ENCODE data around the gene IRX3.

The IRX3 gene

GRCh38 chr16:54286366-54287130 lies at the start of gene IRX3:
Gene IRX3, minus strand, starts transcription at chr16:54286787. Its CDS starts 737 bp downstream, at chr16:54286050.
- no peak for DNase-seq

GRCh38 chr16:54335230-54335629 lies 48.6 kb upstream of the IRX3 start:
- DNase-seq: no peak

GRCh38 chr16:54334208-54334607 lies 47.6 kb upstream of the IRX3 start:
- no peak for DNase-seq

- no peak for DNase-seq
Observed at GRCh38 chr16:54331241-54332002, 44.8 kb upstream of the IRX3 start.

- DNase-seq: no peak
Observed at GRCh38 chr16:54327609-54328008, 41.0 kb upstream of the IRX3 start.

- DNase-seq: no peak
Observed at GRCh38 chr16:54326266-54326662, 39.7 kb upstream of the IRX3 start.

- no peak for DNase-seq
Observed at GRCh38 chr16:54325616-54326265, 39.2 kb upstream of the IRX3 start.

- no peak for DNase-seq
Observed at GRCh38 chr16:54324716-54325115, 38.1 kb upstream of the IRX3 start.

GRCh38 chr16:54320697-54321340 lies 34.2 kb upstream of the IRX3 start:
- DNase-seq: no peak

- DNase-seq: no peak
Observed at GRCh38 chr16:54318941-54319340, 32.4 kb upstream of the IRX3 start.

- no peak for DNase-seq
Observed at GRCh38 chr16:54317101-54317611, 30.6 kb upstream of the IRX3 start.

GRCh38 chr16:54316095-54316889 lies 29.7 kb upstream of the IRX3 start:
- DNase-seq: no peak

GRCh38 chr16:54313789-54314188 lies 27.2 kb upstream of the IRX3 start:
- no peak for DNase-seq

GRCh38 chr16:54312502-54312991 lies 26.0 kb upstream of the IRX3 start:
- DNase-seq: no peak

- no peak for DNase-seq
Observed at GRCh38 chr16:54309341-54309740, 22.8 kb upstream of the IRX3 start.

GRCh38 chr16:54305080-54305479 lies 18.5 kb upstream of the IRX3 start:
- DNase-seq: no peak

- no peak for DNase-seq
Observed at GRCh38 chr16:54303613-54304012, 17.0 kb upstream of the IRX3 start.

- no peak for DNase-seq
Observed at GRCh38 chr16:54297154-54297553, 10.6 kb upstream of the IRX3 start.

- DNase-seq: no peak
Observed at GRCh38 chr16:54296543-54296942, 10.0 kb upstream of the IRX3 start.

GRCh38 chr16:54291656-54292487 lies 5.3 kb upstream of the IRX3 start:
- no peak for DNase-seq
